ENCODE measurements around the gene LIMA1.
"Not testable (repeated sequence)": the region's sequence is repeated elsewhere in the genome, so short reads cannot be mapped to it uniquely, and the experiment has no call there.

The LIMA1 gene

GRCh38 chr12:50220363-50220995, 62.8 kb downstream of the LIMA1 start:
- peaks cover 20% of the 10 kb centered on the region for H3K4me1 Mint-ChIP-seq
- peak; percentile 77 for ATAC-seq
- peak overlapping the region; percentile 72 for H3K4me3 Mint-ChIP-seq
- H3K36me3 Mint-ChIP-seq: no peaks in the 10 kb centered on the region
- H3K9me3 Mint-ChIP-seq: no peaks in the 10 kb centered on the region
- no peak overlapping the region for H3K27ac Mint-ChIP-seq
- H3K27me3 Mint-ChIP-seq: no peaks in the 10 kb centered on the region

DNA sequence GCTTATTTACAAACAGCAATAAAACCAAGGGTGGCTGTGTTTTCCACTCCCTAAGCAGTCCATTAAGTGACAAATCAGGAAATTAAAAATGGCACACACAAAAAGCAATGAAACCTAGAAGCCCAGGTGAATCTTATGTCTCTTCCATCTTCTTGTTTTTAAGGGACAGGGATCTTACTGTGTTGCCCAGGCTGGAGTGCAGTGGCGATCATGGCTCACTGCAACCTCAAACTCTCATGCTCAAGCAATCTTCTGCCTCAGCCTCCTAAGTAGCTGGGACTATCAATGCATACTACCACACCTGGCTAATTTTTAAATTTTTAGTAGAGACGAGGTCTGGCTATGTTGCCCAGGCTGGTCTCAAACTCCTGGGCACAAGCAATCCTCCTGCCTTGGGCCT, 63.8 kb downstream of the LIMA1 start:
- Mint-ChIP-seq H3K4me1 (peaks cover 20% of the 10 kb centered on the region), H3K27me3 (no peaks in the 10 kb centered on the region), H3K36me3 (peaks cover 5% of the 10 kb centered on the region), H3K4me3 (no peak overlapping the region), H3K27ac (no peak overlapping the region), H3K9me3 (no peaks in the 10 kb centered on the region)
- no peak for ATAC-seq

GRCh38 chr12:50219001-50219400, 64.3 kb downstream of the LIMA1 start:
- H3K4me1 Mint-ChIP-seq: peaks cover 15% of the 10 kb centered on the region
- H3K27me3 Mint-ChIP-seq, H3K27ac Mint-ChIP-seq, H3K4me3 Mint-ChIP-seq, ATAC-seq, H3K9me3 Mint-ChIP-seq, H3K36me3 Mint-ChIP-seq: not testable (repeated sequence)

DNA sequence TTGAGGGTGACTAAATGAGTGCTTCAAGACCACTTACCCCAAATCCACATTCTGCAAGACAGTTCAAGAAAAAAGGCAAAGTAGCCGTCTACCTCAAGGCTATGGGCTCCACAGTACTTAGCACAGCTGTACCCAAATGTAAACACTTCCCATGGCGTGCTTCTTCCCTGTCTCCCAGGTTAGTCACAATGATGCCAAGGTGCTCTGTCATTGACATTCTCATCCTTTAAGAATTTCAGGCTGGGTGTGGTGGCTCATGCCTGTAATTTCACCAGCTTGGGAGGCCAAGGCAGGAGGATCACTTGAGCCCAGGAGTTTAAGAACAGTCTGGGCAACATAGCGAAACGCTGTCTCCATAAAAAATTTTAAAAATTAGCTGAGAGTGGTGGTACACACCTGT, 64.9 kb downstream of the LIMA1 start:
- Mint-ChIP-seq H3K4me3 (no peak overlapping the region), H3K4me1 (peaks cover 9% of the 10 kb centered on the region), H3K27ac (no peak overlapping the region), H3K27me3 (no peaks in the 10 kb centered on the region), H3K9me3 (no peaks in the 10 kb centered on the region), H3K36me3 (peaks cover 5% of the 10 kb centered on the region)
- ATAC-seq: no peak

DNA sequence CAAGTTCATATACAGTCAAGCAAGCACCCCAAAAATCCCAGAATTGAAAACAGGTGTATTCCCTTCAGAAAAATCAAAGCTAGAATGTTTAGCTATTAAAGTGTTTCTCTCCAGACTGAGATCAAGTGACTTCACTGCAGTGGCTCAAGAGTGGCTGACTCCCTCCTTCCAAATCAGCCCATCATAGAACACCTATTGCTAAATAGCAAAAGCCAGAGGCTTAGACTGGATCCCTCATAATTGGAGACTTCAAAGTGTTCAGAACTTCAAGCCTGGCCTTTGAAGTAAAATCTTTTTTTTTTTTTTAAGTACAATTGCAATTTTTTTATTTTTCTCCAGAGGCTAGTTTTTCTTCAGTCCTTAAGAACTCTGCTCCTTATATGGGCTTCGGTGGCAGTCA, 66.1 kb downstream of the LIMA1 start:
- ATAC-seq: no peak
- Mint-ChIP-seq H3K27ac (peak overlapping the region; percentile 35), H3K4me1 (peaks cover 8% of the 10 kb centered on the region), H3K9me3 (no peaks in the 10 kb centered on the region), H3K27me3 (no peaks in the 10 kb centered on the region), H3K4me3 (no peak overlapping the region), H3K36me3 (peaks cover 5% of the 10 kb centered on the region)

DNA sequence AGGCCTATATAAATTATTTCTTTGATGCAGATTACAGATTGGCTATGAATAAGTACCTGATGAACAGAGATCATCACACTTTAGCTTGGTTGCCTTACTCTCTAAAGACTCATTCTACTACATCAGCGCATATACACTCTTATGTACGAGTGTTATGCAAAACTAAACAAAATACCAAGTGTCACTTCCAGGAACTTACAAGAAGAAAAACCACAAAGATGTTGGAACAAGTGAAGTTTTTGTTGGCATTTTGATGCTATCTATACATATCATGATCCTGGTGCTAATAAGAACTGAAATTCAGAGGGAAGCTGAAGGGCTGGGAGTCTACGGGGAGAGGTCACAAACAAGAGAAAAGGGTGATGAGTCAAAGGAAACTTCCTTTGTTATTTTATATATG, 68.3 kb downstream of the LIMA1 start:
- H3K36me3 Mint-ChIP-seq: peaks cover 5% of the 10 kb centered on the region

DNA sequence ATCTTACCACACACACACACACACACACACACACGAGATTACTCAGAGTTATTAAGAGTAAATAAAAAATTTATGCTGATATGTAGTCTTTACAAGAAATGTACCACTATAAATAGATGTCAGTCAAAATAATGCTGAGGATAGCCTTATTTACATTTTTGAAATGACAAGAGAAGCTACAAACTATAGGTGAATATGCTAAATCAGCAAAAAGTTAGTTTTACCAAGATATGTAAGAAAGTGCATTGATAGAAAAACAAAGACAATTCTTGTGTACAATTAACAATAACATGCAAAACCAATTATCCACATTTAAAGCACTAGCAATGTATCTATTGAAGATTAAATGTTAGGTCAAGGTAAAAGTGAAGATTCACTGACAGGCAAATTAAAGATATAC, 69.3 kb downstream of the LIMA1 start:
- Mint-ChIP-seq H3K27ac (peak overlapping the region; percentile 11), H3K4me1 (peaks cover 17% of the 10 kb centered on the region), H3K27me3 (no peaks in the 10 kb centered on the region), H3K4me3 (no peak overlapping the region), H3K36me3 (peaks cover 5% of the 10 kb centered on the region), H3K9me3 (no peaks in the 10 kb centered on the region)
- no peak for ATAC-seq

More for the DNA sequence above, 68.3 kb downstream of the LIMA1 start:
- Mint-ChIP-seq H3K4me3 (no peak overlapping the region), H3K27ac (no peak overlapping the region), H3K4me1 (peaks cover 17% of the 10 kb centered on the region), H3K9me3 (no peaks in the 10 kb centered on the region), H3K27me3 (no peaks in the 10 kb centered on the region)
- no peak for ATAC-seq

DNA sequence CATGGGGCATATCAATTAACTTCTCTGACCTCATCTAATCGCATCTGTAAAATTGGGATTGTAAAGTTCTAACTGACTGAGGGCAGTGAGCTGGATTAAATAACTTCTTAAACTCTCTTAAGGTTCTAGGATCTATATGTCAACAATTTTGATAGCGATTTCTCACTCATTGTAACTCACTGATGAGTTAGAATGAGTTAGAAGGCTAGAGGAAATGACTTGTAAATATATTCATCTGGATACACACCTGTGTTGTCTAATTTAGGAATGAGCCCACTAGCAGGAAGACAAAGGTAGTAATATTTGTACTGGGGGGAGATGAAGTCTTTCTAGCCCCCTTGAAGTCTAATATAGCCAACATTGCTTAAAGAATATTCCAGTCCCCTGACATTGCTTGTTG, 69.9 kb downstream of the LIMA1 start:
- H3K9me3 Mint-ChIP-seq: no peaks in the 10 kb centered on the region
- peaks cover 17% of the 10 kb centered on the region for H3K4me1 Mint-ChIP-seq
- H3K36me3 Mint-ChIP-seq: peaks cover 5% of the 10 kb centered on the region
- H3K27ac Mint-ChIP-seq: peak overlapping the region; percentile 11
- H3K4me3 Mint-ChIP-seq: no peak overlapping the region
- H3K27me3 Mint-ChIP-seq: no peaks in the 10 kb centered on the region
- no peak for ATAC-seq

GRCh38 chr12:50212071-50212467, 71.3 kb downstream of the LIMA1 start:
- Mint-ChIP-seq H3K4me1 (peaks cover 12% of the 10 kb centered on the region), H3K27me3 (no peaks in the 10 kb centered on the region), H3K36me3 (peaks cover 5% of the 10 kb centered on the region), H3K27ac (peak overlapping the region; percentile 58), H3K4me3 (no peak overlapping the region), H3K9me3 (no peaks in the 10 kb centered on the region)
- no peak for ATAC-seq

DNA sequence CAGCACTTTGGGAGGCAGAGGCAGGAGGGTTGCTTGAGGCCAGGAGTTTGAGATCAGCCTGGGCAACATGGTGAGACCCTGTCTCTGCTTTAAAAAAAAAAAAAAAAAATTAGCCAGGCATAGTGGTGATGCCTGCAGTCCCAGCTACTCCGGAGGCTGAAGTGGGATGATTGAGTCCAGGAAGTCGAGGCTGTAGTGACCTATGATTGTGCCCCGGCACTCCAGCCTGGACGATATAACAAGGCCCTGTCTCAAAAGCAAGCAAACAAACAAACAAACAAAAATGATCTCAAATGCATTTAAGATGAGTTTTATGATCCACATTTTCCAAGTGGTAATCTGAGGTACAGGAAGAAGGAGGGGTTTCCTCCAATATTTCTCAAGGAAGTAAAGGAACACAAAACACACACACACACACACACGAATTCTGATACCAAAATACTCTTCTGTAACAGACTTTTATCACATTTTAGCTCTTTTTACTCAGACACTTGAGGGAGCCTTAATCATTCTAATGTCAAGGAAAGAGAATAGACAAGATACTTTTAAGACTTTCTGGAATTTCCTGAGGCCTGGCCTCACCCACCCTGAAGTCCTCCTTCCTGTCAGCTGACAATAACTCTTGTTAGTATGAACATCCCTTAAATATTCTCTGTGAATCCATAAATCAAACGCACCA, 71.8 kb downstream of the LIMA1 start:
- Mint-ChIP-seq H3K27ac (peak overlapping the region; percentile 58), H3K9me3 (no peaks in the 10 kb centered on the region), H3K36me3 (peaks cover 7% of the 10 kb centered on the region), H3K27me3 (no peaks in the 10 kb centered on the region), H3K4me3 (no peak overlapping the region), H3K4me1 (peaks cover 12% of the 10 kb centered on the region)
- no peak for ATAC-seq

DNA sequence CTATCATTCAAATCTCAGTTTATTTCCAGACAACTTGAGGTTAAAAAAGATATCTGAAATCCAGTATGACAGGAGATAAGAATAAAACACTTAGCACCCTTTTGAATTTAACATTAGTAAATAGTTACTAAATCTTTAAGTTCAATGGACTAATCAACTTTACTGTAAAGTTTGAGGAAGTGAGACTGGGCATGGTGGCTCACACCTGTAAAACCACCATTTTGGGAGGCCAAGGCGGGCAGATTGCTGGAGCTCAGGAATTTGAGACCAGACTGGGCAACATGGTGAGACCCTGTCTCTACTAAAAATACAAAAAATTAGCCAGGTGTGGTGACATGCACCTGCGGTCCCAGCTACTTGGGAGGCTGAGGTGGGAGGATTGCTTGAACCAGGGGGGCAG, 75.9 kb downstream of the LIMA1 start:
- Mint-ChIP-seq H3K27ac (no peak overlapping the region), H3K27me3 (no peaks in the 10 kb centered on the region), H3K4me1 (peaks cover 12% of the 10 kb centered on the region), H3K4me3 (no peak overlapping the region), H3K36me3 (peaks cover 17% of the 10 kb centered on the region), H3K9me3 (no peaks in the 10 kb centered on the region)
- no peak for ATAC-seq

GRCh38 chr12:50205648-50206047, 77.7 kb downstream of the LIMA1 start:
- Mint-ChIP-seq H3K4me1 (no peaks in the 10 kb centered on the region), H3K36me3 (peaks cover 17% of the 10 kb centered on the region), H3K9me3 (no peaks in the 10 kb centered on the region), H3K4me3 (no peak overlapping the region), H3K27me3 (no peaks in the 10 kb centered on the region), H3K27ac (no peak overlapping the region)
- ATAC-seq: no peak

- Mint-ChIP-seq H3K27ac (no peak overlapping the region), H3K27me3 (no peaks in the 10 kb centered on the region), H3K4me1 (no peaks in the 10 kb centered on the region), H3K4me3 (no peak overlapping the region), H3K9me3 (no peaks in the 10 kb centered on the region), H3K36me3 (peaks cover 27% of the 10 kb centered on the region)
- no peak for ATAC-seq
Observed at GRCh38 chr12:50203691-50204090, 79.6 kb downstream of the LIMA1 start.

DNA sequence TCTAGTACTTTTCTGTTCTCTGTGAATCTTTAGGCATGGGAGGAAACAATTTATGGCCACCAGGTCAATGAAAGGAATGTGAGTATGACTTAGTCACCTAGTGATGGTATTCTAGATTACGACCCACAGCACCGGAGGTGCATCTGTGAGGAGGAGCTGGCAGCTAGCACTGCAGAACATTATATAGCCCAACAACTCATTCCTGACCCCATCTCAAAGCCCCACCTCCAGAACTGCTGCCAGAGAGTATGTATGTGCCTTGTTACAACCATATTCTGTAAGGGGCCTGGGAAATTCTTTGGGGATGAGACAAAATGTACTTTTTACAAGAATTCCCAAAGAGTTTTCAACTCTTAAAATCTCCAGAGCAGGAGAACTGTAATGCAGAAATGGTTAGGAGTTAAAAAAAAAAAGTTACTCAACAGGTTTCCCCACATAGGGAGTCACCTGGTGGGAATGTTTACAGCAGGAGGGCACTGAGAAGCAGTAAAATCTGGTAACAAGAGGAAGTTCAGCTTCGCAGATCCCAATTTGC, 81.3 kb downstream of the LIMA1 start:
- no peaks in the 10 kb centered on the region for H3K9me3 Mint-ChIP-seq
- no peak overlapping the region for H3K27ac Mint-ChIP-seq
- no peaks in the 10 kb centered on the region for H3K4me1 Mint-ChIP-seq
- no peak overlapping the region for H3K4me3 Mint-ChIP-seq
- no peak for ATAC-seq
- H3K27me3 Mint-ChIP-seq: no peaks in the 10 kb centered on the region
- H3K36me3 Mint-ChIP-seq: peaks cover 30% of the 10 kb centered on the region

- Mint-ChIP-seq H3K36me3 (peaks cover 31% of the 10 kb centered on the region), H3K9me3 (no peaks in the 10 kb centered on the region), H3K27ac (no peak overlapping the region), H3K4me1 (no peaks in the 10 kb centered on the region), H3K4me3 (no peak overlapping the region), H3K27me3 (no peaks in the 10 kb centered on the region)
- ATAC-seq: no peak
Observed at GRCh38 chr12:50200552-50201273, 82.6 kb downstream of the LIMA1 start.
